ENCODE data around the gene CEACAM21.

CEACAM21 gene

GRCh38 chr19:41612483-41612882 is 36.5 kb downstream of the CEACAM21 start:
- no peak overlapping the region for H3K4me3 ChIP-seq (ENCODE audit: low read depth, low read length)
- DNase-seq (ENCODE audit: low read depth), result no peak
- TF ChIP-seq CTCF (IDR thresholded peaks at IDR 0.05; ENCODE audit: insufficient read depth, low read depth, low read length, missing control alignments), result no peak

- H3K4me3 ChIP-seq (ENCODE audit: low read depth, low read length), result no peak overlapping the region
- no peak for DNase-seq (ENCODE audit: low read depth)
- no peak for TF ChIP-seq CTCF (IDR thresholded peaks at IDR 0.05; ENCODE audit: insufficient read depth, low read depth, low read length, missing control alignments)
Observed at GRCh38 chr19:41615207-41615606, 39.2 kb downstream of the CEACAM21 start.

- no peak for TF ChIP-seq CTCF (IDR thresholded peaks at IDR 0.05; ENCODE audit: insufficient read depth, low read depth, low read length, missing control alignments)
- DNase-seq (ENCODE audit: low read depth), result no peak
- H3K4me3 ChIP-seq (ENCODE audit: low read depth, low read length), result no peak overlapping the region
Observed at GRCh38 chr19:41616792-41617621, 41.0 kb downstream of the CEACAM21 start.

- TF ChIP-seq CTCF (IDR thresholded peaks at IDR 0.05; ENCODE audit: insufficient read depth, low read depth, low read length, missing control alignments), result no peak
- DNase-seq (ENCODE audit: low read depth), result no peak
- no peak overlapping the region for H3K4me3 ChIP-seq (ENCODE audit: low read depth, low read length)
Observed at GRCh38 chr19:41617941-41618730, 42.2 kb downstream of the CEACAM21 start.

- TF ChIP-seq CTCF (IDR thresholded peaks at IDR 0.05; ENCODE audit: insufficient read depth, low read depth, low read length, missing control alignments), result no peak
- DNase-seq (ENCODE audit: low read depth), result no peak
- no peak overlapping the region for H3K4me3 ChIP-seq (ENCODE audit: low read depth, low read length)
Observed at GRCh38 chr19:41619018-41619556, 43.1 kb downstream of the CEACAM21 start.

GRCh38 chr19:41620171-41620570 is 44.2 kb downstream of the CEACAM21 start:
- no peak overlapping the region for H3K4me3 ChIP-seq (ENCODE audit: low read depth, low read length)
- TF ChIP-seq CTCF (IDR thresholded peaks at IDR 0.05; ENCODE audit: insufficient read depth, low read depth, low read length, missing control alignments), result no peak
- no peak for DNase-seq (ENCODE audit: low read depth)

Measured in GM12865 (cell line).